Left renal cortex interstitium (tissue), 4 donors: ENCODE results near the gene ZNF836. TPM values are rescaled to one million over a fixed set of nuclear protein-coding genes. Genes with fewer than 3 reads are reported as not detected.
A peak's percentile ranks its signal among the peaks of the same experiment; 100 is the strongest.
"Not testable (repeated sequence)": the region's sequence is repeated elsewhere in the genome, so short reads cannot be mapped to it uniquely, and the experiment has no call there.

ENCODE experiments used
- DNase-seq, 4 donors: peaks; one replicate each; pipeline ENCODE4 v3.0.0-alpha.2; 2013; ENCODE audit warnings: low read depth in 4 of 4, low spot score in 2 of 4, missing footprints in 1 of 4
- polyA plus RNA-seq, 4 donors: library from polyadenylated mRNA; unstranded; fragments of 120-200 nt; gene quantifications; one replicate each; pipeline ENCODE4 v1.2.1, GENCODE V29; 2013; ENCODE audit not compliant: insufficient read length in 4 of 4

Gene ZNF836
- 10 to 100 TPM; 13.2 to 23.9 (median 17.7) TPM for polyA plus RNA-seq

- DNase-seq, result peak; percentile 70 to 82 (median 80)
Observed at GRCh38 chr19:52171321-52172169, at the start of gene ZNF836. Gene ZNF836, minus strand, starts transcription at chr19:52171621. Its CDS starts 3,549 bp downstream, at chr19:52168072.

GRCh38 chr19:52221031-52221430 is 49.6 kb upstream of the ZNF836 start:
- DNase-seq, result no peak

GRCh38 chr19:52219611-52220010 is 48.2 kb upstream of the ZNF836 start:
- DNase-seq, result no peak

- DNase-seq, result no peak
Observed at GRCh38 chr19:52217576-52217975, 46.2 kb upstream of the ZNF836 start.

DNA sequence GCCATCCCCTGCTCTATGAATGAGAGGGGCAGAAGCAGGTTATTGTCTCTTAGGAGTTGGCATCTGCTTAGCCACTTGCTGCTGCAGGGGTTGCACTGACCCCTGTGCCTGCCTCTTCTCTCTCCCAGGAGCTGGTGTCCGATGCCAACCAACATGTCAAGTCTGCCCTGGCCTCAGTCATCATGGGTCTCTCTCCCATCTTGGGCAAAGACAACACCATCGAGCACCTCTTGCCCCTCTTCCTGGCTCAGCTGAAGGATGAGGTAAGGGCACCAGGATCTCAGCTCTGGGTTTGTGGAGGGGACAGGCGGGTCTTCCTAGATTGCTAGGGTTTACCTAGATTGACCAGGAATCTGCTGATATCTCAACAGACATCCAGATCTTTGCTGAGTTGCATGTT is 45.0 kb upstream of the ZNF836 start:
- no peak for DNase-seq

DNA sequence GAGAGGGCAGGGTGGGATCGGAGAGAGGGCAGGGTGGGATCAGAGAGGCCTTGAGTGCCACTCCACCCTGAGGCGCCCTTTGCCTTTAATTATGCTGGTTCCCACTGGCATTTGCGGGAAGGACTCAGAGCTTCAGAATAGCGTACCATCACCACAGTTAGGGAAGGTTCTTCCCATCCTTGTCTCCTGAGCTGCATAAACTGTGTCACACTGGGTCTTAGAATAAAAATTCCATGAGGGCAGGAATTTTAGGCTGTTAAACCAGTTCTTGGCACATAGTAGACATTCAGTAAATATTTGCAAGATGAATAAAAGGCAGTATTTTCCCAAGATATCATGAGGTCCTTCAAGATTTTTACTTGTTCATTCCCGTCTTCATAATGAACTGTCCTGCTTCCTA is 42.8 kb upstream of the ZNF836 start:
- no peak for DNase-seq

DNA sequence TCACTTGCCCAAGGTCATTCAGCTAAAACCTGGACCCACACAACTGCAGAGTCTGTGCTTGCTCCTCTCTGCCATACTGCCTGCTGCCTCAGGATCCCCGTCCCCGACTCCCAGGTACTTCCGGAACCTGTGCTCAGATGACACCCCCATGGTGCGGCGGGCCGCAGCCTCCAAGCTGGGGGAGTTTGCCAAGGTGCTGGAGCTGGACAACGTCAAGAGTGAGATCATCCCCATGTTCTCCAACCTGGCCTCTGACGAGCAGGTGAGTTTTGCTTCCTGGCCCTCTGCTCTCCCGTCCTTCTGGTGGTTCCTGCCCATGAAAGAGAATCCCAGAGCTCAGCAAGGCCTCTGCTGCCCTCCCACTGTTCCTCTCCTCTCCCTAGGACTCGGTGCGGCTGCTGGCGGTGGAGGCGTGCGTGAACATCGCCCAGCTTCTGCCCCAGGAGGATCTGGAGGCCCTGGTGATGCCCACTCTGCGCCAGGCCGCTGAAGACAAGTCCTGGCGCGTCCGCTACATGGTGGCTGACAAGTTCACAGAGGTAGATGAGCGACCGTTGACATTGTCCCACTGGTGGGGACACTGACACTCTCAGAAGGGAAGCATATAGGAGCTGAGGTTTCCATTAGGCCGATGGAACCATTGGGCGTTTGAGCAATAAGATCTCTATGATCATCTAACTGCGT is 41.3 kb upstream of the ZNF836 start:
- DNase-seq, result no peak

GRCh38 chr19:52211926-52212571 is 40.6 kb upstream of the ZNF836 start:
- no peak for DNase-seq

DNA sequence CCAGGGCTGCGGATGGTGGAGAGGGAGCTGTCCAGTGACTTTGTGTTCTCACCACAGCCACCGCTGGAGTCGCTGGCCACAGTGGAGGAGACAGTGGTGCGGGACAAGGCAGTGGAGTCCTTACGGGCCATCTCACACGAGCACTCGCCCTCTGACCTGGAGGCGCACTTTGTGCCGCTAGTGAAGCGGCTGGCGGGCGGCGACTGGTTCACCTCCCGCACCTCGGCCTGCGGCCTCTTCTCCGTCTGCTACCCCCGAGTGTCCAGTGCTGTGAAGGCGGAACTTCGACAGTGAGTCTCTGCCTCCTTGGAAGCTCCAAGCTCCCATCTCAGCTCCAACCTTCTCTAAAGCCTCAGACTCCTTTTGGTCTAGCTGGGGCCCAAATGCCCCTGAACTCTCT is 39.8 kb upstream of the ZNF836 start:
- no peak for DNase-seq

GRCh38 chr19:52206481-52206880 is 35.1 kb upstream of the ZNF836 start:
- no peak for DNase-seq

- DNase-seq, result not testable (repeated sequence)
Observed at GRCh38 chr19:52200755-52201391, 29.5 kb upstream of the ZNF836 start.

GRCh38 chr19:52200044-52200443 is 28.6 kb upstream of the ZNF836 start:
- no peak for DNase-seq

- DNase-seq, result no peak
Observed at GRCh38 chr19:52198678-52199077, 27.3 kb upstream of the ZNF836 start.

GRCh38 chr19:52197964-52198363 is 26.5 kb upstream of the ZNF836 start:
- DNase-seq, result no peak

DNA sequence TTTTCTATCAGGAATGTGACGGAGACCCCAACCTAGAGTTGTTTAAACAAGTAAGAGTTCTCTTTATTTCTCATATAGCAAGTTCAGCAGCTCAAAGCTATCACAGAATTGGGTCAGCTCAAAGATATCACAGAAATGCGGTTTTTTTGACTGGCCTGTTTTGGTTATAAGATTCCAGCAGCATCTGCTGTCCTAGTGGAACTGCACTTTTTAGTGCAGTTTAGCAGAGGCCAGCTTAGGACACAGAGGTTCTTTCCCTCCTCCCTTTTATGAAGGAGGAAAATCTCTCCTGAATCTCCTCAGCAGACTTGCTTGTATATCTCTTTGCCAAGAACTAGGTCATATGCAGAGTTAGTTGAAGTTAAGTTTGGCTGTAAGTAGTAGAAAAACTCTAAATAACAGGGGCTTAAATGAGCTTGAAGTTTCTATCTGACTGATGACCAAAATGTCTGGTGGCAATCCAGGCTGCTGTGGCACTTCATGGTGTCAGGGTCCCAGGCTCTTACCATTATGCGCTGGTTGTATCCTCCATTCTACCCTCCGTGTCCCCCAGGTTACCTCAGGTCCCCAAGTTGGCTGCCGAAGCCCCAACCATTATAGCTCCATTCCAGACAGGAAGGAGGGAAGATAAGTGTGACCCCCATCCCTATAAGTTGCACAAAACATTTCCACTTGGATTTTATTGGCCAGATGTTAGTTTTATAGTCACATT is 25.0 kb upstream of the ZNF836 start:
- no peak for DNase-seq

- no peak for DNase-seq
Observed at GRCh38 chr19:52191951-52192350, 20.5 kb upstream of the ZNF836 start.

GRCh38 chr19:52191389-52191788 is 20.0 kb upstream of the ZNF836 start:
- no peak for DNase-seq

GRCh38 chr19:52190487-52191293 is 19.3 kb upstream of the ZNF836 start:
- DNase-seq, result peak in 1 of 4 donors; percentile 31

- peak; percentile 74 to 100 (median 100) for DNase-seq
Observed at GRCh38 chr19:52189735-52190486, 18.5 kb upstream of the ZNF836 start, which contains the start of gene PPP2R1A. Gene PPP2R1A, plus strand, starts transcription at chr19:52190052. Its CDS starts 45 bp downstream, at chr19:52190097.
